CD4-positive, alpha-beta T cell treated with Interferon gamma for 1 hour (primary cell): ENCODE results near the gene SHROOM4.

ENCODE experiments used
- DNase-seq: peaks from one replicate; pipeline ENCODE4 v3.0.0-alpha.2; 2020

The SHROOM4 gene, protein sequence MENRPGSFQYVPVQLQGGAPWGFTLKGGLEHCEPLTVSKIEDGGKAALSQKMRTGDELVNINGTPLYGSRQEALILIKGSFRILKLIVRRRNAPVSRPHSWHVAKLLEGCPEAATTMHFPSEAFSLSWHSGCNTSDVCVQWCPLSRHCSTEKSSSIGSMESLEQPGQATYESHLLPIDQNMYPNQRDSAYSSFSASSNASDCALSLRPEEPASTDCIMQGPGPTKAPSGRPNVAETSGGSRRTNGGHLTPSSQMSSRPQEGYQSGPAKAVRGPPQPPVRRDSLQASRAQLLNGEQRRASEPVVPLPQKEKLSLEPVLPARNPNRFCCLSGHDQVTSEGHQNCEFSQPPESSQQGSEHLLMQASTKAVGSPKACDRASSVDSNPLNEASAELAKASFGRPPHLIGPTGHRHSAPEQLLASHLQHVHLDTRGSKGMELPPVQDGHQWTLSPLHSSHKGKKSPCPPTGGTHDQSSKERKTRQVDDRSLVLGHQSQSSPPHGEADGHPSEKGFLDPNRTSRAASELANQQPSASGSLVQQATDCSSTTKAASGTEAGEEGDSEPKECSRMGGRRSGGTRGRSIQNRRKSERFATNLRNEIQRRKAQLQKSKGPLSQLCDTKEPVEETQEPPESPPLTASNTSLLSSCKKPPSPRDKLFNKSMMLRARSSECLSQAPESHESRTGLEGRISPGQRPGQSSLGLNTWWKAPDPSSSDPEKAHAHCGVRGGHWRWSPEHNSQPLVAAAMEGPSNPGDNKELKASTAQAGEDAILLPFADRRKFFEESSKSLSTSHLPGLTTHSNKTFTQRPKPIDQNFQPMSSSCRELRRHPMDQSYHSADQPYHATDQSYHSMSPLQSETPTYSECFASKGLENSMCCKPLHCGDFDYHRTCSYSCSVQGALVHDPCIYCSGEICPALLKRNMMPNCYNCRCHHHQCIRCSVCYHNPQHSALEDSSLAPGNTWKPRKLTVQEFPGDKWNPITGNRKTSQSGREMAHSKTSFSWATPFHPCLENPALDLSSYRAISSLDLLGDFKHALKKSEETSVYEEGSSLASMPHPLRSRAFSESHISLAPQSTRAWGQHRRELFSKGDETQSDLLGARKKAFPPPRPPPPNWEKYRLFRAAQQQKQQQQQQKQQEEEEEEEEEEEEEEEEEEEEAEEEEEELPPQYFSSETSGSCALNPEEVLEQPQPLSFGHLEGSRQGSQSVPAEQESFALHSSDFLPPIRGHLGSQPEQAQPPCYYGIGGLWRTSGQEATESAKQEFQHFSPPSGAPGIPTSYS (N-terminal part only)

DNA sequence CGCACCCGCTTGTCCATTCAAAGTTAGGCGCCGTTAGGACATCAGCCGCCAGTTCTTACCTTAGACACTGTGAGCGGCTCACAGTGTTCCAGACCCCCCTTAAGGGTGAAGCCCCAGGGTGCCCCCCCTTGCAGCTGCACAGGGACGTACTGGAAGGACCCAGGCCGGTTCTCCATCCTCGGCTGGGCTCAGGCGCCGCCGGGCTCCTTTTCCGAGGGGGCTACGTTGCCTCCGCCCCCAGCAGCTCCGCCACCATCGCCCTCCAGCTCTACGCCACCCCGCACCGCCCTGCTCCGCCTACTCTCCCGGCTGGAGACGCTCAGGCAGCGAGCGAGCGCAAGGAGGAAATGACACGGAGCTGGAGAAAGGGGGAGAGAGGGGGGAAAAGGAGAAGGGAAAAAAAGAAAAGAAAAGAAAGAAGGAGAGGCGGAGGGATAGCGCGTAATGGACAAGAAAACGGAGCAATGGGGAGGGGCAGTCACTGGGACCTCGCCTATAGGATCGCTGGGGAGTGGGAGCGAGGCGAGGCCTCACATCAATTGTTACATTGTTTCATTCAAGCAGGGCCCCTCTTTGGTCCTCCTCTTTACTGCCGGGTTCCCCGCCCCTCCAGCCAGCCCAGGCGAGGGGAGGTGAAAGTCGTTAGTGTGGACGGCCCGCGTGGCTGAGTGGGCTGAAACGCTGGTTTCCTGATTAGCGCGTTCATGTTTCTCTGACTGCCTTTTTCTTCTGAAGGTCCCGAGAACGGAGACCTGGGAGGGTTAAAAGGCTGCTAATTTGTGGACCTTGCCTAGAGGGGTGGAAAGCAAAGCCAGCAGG, at the start of gene SHROOM4:
Gene SHROOM4, minus strand, starts transcription at position 352 of the 819 bp plus-strand sequence. Its CDS starts 176 bp downstream, at position 176.
- no peak for DNase-seq

DNA sequence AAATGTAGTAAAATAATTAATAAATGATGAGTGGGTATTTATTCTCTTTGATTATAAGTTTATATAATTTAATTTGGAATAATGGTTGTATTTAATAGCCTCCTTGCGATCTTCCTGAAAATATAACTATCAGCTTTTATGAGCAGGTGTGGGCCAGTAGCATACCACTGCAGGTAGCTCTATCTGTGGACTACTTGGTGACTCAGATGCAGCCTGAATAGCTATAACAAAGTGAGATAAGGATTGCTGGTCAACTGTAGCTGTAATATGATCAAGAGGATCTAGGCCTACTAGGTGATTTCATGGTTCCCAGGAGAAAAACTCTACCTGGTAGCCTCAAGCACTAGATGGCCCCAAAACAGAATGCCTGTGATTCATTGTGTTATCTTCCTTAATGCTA, 49.5 kb upstream of the SHROOM4 start:
- DNase-seq: no peak

DNA sequence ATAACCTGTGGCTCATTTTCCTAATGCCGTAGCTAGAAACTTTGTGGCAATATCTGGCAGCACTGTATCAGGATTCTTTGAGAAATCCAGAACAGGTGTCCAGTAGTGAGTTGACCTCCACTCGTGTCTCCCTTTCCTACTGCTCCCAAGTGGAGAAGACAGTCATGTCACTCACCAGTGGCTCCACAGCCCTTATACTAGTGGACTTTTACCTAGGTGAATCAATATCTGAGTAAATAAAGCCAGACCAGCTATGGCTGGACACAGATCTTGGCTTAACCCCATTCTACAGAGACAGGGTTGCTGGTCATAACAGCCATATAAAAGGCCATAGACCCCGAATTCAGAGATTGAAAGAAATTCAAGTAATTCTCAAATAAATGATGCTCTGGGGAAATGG, 46.5 kb upstream of the SHROOM4 start:
- no peak for DNase-seq

DNA sequence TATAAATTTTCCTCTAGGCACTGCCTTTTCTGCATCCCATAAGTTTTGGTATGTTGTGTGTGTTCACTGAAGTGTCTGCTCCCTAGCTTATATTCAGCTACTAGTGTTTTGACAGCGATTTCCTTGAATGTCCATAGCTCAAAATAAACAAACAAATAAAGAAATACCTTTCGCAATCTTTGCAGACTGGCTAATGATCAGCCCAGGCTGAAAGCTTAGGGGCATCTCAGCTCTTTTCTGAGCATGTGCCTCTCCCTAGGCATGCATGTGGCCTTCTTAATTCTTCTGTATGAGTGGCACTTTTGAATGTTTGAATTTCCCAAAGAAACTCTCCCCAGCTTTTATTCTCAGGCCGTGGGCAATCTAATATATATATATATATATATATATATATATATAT, 44.6 kb upstream of the SHROOM4 start:
- no peak for DNase-seq

DNA sequence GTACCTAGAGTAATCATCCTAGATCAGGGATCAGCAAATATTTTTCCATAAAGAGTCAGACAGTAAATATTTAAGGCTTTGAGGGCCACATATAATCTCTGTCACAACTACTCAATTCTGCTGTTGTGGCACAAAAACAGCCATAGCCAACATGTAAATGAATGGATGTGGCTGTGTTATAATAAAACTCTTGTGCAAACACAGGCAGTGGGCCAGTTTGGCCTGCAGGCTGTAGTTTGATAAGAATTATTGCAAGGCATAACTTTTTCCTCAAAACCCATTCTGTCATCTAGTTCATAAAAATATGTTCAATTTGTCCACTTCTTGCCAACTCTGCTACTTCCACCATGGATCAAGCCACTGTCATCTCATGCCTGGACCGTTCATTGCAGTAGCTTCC, 39.4 kb upstream of the SHROOM4 start:
- DNase-seq: no peak

DNA sequence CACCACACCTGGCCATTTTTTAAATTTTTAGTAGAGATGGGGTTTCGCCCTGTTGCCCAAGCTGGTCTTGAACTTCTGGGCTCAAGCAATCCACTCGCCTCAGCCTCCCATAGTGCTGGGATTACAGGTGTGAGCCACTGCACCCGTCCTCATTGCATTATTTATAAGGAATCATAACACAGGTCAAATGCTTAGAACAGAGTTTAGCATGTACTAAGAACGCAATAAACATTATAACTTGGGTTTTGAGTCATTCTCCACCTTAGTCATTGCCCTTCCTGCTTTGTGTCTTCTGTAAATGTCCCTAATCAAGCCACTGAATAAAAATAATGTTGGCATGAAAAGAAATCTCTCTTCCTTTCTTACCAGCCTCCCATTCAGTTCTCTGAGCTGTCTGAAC, 38.5 kb upstream of the SHROOM4 start:
- DNase-seq: no peak

DNA sequence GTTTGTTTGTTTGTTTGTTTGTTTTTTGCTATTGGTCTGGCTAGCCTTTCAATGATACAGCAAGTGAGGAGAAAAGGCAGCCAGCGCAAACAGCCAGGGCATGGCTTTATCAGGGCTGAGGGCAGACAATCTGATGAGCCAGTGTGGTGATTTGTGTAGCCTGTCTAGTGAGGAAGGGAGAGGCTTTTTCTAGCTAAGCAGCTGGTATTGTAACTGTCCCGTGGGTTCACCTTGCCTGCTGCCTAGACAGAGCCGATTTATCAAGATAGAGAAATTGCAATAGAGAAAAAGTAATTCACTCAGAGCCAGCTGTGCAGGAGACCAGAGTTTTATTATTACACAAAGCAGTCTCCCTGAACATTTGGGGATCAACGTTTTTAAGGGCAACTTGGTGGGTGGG, 28.2 kb upstream of the SHROOM4 start:
- no peak for DNase-seq

DNA sequence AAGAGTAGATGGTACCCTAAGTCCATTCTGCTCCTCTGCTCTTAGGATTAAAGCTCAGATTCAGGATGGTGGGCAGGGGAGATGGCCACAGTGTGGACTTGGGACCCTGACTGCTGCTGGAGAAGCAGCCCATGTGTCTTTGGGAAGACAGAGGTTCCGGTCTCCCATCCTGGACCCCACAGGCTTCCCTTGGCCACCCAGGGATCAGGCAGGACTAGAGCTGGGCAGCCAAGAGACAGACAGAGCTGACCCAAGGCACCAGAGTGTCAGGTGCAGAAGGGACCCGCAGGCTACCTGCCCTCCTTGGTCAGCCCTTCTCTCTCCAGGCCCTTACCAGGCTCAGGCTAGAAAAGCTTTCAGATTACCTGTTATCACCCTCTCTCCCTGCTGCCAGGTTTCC, 25.7 kb upstream of the SHROOM4 start:
- DNase-seq: no peak

DNA sequence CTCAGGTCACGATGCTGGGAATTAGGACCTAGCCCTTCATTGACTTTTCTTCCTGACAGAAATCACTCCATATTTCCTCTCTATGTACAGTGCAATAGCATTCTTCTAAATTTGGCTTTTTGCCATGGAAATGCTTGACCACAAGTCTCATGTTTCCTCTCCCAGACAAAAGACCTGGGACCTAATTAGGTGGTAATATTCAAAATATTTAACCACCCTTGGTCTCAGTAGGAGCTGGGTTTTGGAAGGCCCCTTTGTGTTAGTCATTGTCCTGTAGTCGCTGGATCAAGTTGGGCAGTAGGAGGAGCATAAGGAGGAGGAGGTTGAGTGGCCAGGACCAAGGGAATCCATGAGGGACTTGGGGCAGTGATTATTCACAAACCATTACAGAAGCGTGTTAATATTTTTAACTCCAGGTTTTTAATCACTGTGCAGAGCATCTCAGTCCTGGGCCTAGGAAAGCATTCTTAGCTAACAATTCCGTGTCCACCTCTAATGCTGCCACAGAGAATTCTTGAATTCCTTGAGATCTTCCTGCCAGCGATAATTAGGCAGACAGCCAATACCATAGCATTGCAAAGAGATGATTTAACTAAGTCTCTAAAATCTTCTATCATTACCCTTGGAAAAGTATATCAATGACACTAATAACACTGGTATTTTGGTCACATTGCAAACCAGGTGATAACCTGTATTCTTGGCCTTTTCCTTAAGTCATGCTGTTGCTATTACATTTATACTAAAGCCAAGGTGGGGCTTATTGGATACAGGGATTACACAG, 25.0 kb upstream of the SHROOM4 start:
- DNase-seq: no peak

DNA sequence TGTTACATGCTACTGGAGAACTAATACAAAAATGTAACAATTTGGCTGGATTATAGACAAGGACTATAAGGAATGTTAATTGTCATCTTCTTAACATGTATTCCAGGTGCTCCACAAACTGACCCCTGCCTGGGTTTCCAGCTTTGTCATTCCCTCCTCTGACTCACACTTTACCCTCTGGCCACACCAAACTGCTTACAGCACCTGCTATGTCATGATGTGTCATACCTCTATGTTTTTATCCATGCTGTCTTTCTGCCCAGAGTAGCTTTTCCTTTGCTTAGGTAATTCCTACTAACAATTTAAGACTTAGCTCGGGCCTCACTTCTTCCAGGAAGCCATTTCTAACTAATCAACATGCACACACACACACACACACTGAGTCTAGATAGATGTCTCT, 14.0 kb upstream of the SHROOM4 start:
- DNase-seq: no peak

DNA sequence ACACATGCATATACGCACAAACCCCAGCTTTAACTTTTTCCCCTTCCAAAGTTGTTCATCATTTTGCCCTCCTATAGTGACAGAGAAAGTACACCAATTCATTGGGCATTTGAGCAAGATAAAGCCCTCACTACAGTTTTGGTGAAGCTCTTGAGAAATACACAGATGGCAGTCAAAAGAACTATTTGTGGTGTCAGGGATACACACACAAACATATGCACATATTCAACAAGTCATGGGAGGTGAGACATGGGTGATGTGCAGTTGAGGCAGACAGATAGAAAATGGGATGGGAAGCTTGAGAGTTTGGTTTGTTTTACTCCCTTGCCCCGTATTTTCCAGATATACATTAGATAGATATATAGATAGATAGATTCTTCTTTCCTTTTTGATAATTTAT, 11.8 kb upstream of the SHROOM4 start:
- no peak for DNase-seq

DNA sequence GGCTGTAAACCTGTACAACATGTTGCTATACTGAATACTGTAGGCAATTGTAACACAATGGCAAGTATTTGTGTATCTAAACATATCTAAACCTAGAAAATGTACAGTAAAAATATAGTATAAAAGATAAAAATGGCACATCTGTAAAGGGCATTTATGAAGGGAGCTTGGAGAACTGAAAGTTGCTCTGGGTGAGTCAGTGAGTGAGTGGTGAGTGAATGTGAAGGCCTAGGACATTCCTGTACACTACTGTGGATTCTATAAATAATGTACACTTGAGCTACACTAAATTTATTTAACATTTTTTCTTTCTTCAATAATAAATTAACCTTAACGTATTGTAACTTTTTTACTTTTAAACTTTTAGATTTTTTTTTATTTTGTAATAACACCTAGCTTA, 5.0 kb upstream of the SHROOM4 start:
- no peak for DNase-seq

DNA sequence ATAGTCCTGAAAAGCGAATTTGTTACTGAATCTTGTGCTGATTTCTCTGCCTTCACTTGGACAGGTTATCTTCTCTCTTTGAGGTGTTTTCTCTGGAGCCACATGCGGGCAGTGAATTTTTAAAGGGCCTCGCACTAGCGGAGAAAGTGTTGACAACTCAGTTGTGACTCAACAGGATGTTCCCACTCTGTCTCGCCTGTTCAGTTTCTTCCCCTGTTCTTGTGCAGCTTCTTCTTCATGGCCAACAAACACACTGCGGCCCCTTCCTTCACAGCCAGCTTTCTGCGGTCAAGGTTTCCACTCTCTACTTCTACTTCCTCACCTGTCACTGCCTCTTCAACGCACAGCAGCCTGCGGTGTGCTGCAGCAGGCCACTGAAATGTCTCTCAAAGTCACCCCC, 1.1 kb upstream of the SHROOM4 start:
- DNase-seq: no peak

DNA sequence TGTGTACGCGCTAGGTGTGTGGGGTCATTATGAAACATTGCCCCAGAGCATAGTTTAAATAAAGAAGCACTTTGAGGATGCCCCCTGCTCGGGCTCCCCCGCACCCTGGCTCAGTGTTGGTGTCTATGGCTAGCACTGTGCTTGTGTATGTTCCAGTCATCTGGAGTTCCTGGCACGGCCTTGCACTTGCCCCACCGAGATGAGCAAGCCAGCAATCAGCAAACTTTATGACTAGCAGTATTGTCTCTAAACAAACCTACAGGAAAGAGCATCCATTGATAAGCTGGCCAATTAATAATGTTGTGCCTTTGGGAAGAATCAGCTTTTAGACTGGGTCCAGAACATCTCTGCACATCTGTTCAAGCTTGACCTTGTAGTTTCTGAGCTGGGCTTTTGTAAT, 707 bp upstream of the SHROOM4 start:
- no peak for DNase-seq

DNA sequence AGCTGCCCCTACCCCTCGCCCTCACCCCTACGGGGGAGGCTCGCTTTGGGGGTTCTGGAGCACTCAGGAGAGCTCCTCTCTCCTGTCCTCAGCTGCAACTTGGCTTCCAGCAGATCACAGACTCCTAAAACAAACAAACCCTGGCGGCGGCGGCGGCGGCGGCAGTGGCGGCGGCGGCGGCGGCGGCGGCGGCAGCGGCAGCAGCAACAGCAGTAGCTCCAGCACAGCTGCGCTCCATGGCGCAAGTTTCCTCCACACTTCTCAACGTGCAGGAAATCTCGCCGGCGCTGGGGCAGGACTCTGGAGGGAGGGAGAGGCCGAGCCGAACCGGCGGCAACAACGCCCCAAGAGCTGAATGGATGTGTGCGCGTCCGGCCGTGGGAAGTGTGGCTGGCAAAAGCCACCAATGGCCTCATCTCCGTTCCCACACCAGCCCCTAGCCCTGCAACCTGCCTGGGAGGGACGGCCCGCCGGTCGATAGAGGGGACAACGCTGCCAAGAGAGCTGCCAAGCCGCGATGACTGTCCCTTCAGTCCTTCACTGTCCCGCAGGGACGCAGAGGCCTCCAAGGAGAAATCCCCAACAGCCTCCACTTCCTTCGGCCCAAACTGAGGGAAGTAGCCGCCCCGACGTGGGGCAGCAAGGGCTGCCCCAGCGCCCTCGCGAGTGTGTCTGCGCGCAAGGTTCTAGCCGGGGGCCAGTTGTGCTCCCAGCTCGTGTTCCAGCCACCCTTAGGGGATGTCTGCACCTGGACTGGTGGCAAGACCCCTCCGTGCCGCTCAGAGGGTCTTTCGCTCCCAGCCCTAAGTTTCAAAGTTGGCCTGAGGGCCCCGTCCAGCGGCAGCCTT, 775 bp downstream of the SHROOM4 start:
- DNase-seq: no peak

DNA sequence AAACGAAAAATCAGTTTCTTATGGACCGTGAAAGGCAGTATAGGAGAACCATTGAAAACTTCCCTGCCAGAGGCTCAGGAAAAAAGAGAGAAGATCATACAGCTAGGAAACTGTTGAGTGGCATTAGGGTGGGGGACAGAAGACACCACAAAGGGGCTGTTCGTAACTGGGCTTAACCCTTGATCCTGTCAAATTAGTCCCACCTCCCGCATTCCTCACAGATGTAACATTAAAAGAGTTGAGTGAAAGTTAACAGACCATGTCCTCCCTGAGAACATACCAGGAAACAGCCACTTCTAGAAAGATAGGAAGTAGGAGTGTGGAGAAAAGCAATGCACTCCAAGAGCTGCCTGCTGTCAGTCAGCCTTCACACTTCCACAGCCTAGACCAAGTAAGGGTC, 8.7 kb downstream of the SHROOM4 start:
- DNase-seq: no peak

DNA sequence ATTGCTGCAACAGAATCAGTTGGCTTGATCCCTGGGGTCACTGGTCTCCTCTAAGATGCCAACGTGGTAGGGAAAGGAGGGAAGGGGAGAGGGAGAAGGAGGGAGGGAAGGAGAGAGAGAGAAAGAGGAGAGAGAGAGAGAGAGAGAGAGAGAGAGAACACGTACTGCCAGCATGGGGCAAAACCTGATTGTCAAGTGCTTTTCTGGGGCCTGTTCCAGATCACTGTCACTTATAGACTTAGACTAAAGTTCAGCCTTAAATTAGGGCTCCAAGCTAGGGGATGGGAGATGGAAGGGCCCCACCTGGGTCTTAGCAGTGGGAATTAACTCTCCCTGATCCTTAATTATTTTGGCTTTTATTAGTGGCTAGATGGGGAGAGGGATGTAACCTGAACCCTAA, 12.9 kb downstream of the SHROOM4 start:
- no peak for DNase-seq

DNA sequence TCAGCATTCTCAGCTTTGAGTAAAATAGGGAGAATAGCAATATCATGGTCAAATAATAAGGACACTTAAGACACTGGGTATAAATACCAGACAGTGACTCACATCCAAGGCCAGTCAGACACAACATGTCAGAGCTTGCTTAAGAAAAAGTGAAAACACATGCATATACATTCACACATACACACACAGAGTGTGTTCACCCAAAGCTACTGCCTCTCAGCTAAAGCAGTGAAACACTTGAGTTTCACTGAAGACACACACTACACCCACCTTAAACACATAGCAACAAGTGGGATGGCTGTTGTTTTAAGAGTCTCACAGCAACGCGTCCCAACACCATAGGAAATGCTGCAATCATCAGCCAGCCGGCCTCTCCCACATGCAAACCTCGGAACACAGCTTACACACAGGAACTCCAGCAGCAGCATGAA, 14.4 kb downstream of the SHROOM4 start:
- DNase-seq: no peak

DNA sequence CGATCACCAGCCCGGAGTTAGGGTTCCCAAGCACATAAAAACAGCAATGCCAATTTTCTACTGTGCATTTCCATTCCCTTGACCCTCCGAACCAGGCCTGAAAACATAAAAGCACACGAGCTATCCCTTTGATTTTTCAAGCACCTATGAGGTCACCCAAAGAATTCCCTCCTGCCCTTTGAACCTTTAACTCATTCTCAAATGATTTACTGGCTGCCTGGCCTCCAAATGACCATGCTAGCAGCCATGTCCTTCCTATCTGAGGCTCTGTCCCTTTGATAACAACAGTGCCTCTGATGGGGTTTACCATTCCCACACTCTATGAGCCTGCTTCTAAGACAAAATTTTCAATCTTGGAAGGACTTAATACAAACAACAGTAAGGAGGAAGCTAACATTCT, 15.2 kb downstream of the SHROOM4 start:
- no peak for DNase-seq

DNA sequence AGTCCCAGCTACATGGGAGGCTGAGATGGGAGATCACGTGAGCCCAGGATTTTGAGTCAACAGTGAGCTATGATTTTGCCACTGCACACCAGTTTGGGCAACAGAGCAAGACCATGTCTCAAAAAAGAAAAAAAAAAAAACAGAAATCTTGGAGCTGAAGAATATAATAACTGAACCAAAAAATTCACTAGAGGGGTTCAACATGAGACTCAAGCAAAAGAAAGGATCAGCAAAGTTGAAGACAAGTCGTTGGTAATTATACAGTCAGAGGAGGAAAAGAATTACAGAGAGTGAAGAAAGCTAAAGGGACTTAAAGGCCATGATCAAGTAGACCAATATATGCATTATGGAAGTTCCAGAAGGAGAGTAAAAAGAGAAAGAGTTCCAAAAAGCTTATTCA, 26.9 kb downstream of the SHROOM4 start:
- DNase-seq: no peak

DNA sequence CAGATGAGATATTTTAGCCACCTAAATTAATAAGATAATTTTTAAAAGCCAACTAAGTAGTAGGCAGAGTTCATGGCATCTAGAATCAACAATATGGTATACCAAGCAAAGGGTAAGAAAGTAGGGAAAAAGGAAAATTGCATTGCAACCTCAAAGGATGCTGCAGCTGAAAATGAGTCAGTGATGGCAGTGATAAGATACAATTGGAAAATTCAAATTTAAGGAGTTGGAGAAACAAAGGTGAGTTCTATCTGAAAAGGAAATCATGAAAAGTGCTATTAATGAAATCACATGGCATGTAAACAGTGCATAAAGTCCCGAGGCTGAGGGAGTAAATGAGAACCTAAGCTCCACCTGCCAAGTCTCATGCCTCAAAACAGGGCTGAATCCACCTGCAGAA, 33.9 kb downstream of the SHROOM4 start:
- no peak for DNase-seq
